Adrenal gland (tissue), 5 donors: ENCODE results near the gene IFNG.

Source experiments
- CTCF ChIP-seq, 6 experiments: fragments of 450-650 bp in 4 of 6; fragments of 200-600 bp in 2 of 6; sonication (generic) in 1 of 6; IDR thresholded peaks; 1 replicate in 5 of 6; 2 replicates in 1 of 6; pipeline versions ENCODE4 v1.5.1 to v1.8.0; 2016 to 2021; ENCODE audit warnings: antibody characterized with exemption in 6 of 6, mild to moderate bottlenecking in 2 of 6, moderate library complexity in 1 of 6
- POLR2A ChIP-seq, 2 donors: fragments of 450-650 bp; IDR thresholded peaks; one replicate each; pipeline ENCODE4 v1.6.1; 2017; ENCODE audit warnings: antibody characterized with exemption in 2 of 2, mild to moderate bottlenecking in 2 of 2, moderate library complexity in 1 of 2
- donor health status: DM: no; HTN: no; CAD: no.

GRCh38 chr12:68173792-68174191 is 14.3 kb upstream of the IFNG start:
- no peak for TF ChIP-seq CTCF (IDR thresholded peaks at IDR 0.05)
- no peak for TF ChIP-seq POLR2A (IDR thresholded peaks at IDR 0.05)
